KBM-7 (cell line): ENCODE results near the gene BTBD19.
"Not testable (repeated sequence)": the region's sequence is repeated elsewhere in the genome, so short reads cannot be mapped to it uniquely, and the experiment has no call there.

Source experiments
- DNase-seq: peaks from one replicate; pipeline ENCODE4 v3.0.0-alpha.2; 2015
- in situ Hi-C: fragments of 300-500 bp; cut with MboI; formaldehyde crosslinking; loops from 2 replicates; pipeline ENCODE4 v1.14.3; 2020; ENCODE audit warnings: low sequenced_read_pairs, low pct_unique_long_range_greater_than_20kb, mixed read lengths

The BTBD19 gene

GRCh38 chr1:44808063-44808937, at the start of gene BTBD19:
BTBD19 (plus strand) TSS chr1:44808523; CDS start chr1:44808821, 298 bp downstream.
- in situ Hi-C loops = no loop called here
- DNase-seq = peak; percentile 71

DNA sequence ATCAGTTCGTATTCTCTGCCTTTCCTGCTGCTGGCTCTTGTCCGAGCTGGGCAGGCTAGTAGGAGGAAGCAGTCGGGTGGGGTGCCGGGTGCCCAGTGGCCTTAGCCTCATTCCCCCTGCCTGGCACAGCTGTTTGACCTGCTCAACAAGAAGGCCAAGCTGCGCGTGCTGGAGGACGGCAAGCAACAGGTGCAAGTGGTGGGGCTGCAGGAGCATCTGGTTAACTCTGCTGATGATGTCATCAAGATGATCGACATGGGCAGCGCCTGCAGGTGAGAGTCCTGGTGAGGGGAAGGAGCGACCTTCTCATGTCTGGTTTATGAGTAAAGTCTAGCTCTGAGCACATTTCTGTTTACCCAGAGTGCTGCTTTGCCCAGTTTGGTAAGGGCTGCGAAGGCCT, 49.2 kb upstream of the BTBD19 start:
- in situ Hi-C loops = no loop called here
- no peak for DNase-seq

- no peak for DNase-seq
- in situ Hi-C loops = no loop called here
These were observed 47.4 kb upstream of the BTBD19 start for GRCh38 chr1:44760876-44761275.

GRCh38 chr1:44766421-44766820, 41.9 kb upstream of the BTBD19 start:
- in situ Hi-C loops, DNase-seq: not testable (repeated sequence)

- in situ Hi-C loops = loop anchor here (25.0 kb wide), 1 partner anchor 537 kb away; no protein-coding TSS in a partner anchor
- DNase-seq = peak; percentile 94
These were observed 33.0 kb upstream of the BTBD19 start, which contains the start of gene RPS8 for GRCh38 chr1:44775078-44775929. RPS8 (plus strand) TSS chr1:44775540; CDS start chr1:44775597, 57 bp downstream.

DNA sequence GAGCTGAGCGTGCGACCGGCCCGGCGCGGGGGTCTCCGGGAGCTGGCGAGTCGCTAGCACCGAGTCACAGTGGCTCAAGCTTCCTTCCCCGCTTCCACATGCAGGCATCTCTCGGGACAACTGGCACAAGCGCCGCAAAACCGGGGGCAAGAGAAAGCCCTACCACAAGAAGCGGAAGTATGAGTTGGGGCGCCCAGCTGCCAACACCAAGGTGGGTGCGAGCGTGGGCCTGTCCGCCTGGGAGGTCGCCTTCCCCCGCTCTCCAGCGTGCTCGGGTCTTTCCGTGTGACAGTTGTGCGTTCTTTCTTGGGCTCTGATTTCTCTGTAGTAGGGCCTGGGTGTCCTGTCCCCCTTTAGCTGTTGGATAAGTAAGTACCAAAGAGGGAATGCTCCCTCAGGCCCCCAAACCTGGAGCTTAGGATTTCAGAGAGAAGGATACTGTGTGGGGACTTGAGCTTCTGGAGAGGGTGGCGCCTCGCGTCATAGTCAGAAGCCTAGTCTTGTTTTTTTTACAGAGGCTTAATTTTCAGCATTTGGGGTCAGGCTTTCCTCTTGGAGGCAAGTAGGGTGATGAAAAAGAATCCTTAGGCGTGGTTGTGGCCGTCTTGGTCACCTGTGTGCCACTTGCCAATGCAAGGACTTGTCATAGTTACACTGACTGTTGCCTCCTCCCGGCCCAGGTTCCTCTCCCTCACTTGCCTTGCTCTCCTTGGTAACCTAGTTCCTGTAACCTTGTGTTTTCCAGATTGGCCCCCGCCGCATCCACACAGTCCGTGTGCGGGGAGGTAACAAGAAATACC, 32.2 kb upstream of the BTBD19 start:
- peak; percentile 45 for DNase-seq

DNA sequence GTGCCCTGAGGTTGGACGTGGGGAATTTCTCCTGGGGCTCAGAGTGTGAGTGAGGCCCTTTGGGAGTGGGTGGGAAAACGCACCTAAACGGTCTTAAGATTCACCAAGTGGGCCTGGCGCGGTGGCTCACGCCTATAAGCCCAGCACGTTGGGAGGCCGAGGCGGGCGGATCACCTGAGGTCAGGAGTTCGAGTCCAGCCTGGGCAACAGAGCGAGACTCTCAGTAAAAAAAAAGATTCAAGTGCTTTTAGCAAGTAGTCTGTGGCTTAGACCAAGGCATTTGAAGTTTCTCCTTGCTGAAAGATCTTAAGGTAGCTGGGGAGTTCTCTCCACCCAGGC, 31.6 kb upstream of the BTBD19 start:
- DNase-seq = no peak
- in situ Hi-C loops = loop anchor here (25.0 kb wide), 1 partner anchor 536 kb away; no protein-coding TSS in a partner anchor

More for the DNA sequence above, 32.2 kb upstream of the BTBD19 start:
- in situ Hi-C loops = loop anchor here (25.0 kb wide), 1 partner anchor 536 kb away; no protein-coding TSS in a partner anchor

DNA sequence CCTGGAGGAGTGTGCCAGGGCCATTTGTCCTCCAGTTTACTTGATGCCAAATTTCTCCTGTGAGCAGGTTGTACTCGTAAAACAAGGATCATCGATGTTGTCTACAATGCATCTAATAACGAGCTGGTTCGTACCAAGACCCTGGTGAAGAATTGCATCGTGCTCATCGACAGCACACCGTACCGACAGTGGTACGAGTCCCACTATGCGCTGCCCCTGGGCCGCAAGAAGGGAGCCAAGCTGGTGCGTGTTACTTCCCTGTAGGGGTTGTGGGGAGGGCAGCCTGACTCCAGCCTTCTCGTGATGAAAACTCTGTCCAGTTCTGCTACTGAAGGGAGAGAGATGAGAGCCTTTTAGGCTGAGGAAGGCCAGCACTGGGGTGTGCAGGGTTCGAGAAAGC, 30.8 kb upstream of the BTBD19 start:
- in situ Hi-C loops = loop anchor here (25.0 kb wide), 1 partner anchor 535 kb away; no protein-coding TSS in a partner anchor
- DNase-seq = no peak

DNA sequence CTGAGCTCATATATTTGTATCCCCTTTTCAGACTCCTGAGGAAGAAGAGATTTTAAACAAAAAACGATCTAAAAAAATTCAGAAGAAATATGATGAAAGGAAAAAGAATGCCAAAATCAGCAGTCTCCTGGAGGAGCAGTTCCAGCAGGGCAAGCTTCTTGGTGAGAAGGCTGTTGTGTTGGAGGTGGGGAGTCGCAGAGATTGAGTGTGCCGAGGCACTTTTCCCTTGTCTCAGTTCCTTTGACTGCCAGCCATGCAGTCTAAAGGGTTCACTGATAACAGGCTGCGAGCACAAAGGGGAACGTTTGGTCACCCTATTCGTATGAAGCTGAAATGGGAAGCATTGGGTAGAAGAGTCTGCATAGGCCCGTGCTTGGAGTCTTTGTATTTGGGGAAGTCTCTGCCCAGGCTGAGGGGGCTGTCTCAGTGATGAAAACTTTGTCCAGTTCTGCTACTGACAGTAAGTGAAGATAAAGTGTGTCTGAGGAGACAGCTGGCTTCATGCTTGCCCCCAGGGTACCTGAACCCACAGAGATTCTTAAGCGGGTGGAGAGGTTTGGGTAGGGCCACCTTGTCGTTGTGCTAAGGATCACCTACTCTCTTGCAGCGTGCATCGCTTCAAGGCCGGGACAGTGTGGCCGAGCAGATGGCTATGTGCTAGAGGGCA, 30.2 kb upstream of the BTBD19 start:
- no peak for DNase-seq
- in situ Hi-C loops = loop anchor here (25.0 kb wide), 1 partner anchor 534 kb away; no protein-coding TSS in a partner anchor

GRCh38 chr1:44778705-44779576, 29.4 kb upstream of the BTBD19 start:
- in situ Hi-C loops = loop anchor here (25.0 kb wide), 1 partner anchor 533 kb away; no protein-coding TSS in a partner anchor

GRCh38 chr1:44780583-44781121, 27.7 kb upstream of the BTBD19 start:
- in situ Hi-C loops = loop anchor here (25.0 kb wide), 1 partner anchor 532 kb away; no protein-coding TSS in a partner anchor
- no peak for DNase-seq

More at GRCh38 chr1:44778705-44779576, 29.4 kb upstream of the BTBD19 start:
- DNase-seq = no peak

DNA sequence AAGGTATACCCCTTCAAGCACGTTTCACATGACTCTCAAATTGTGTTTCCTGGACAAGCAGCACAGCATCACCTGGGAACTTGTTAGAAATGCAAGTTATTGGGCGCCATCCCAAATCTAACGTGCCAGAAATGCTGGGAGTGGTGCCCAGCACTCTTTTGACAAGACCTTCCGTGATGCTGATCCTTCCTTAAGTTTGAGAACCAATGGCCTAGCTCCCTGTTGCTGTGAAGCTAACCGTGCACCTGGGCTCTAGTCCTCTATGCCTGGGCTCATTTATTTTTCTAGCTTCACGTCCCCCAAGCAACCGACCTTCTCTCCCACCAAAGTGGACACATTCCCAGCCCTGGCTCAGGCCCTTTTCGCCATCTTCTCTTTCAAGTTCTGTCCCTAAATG, 24.6 kb upstream of the BTBD19 start:
- in situ Hi-C loops = loop anchor here (25.0 kb wide), 1 partner anchor 529 kb away; no protein-coding TSS in a partner anchor

DNA sequence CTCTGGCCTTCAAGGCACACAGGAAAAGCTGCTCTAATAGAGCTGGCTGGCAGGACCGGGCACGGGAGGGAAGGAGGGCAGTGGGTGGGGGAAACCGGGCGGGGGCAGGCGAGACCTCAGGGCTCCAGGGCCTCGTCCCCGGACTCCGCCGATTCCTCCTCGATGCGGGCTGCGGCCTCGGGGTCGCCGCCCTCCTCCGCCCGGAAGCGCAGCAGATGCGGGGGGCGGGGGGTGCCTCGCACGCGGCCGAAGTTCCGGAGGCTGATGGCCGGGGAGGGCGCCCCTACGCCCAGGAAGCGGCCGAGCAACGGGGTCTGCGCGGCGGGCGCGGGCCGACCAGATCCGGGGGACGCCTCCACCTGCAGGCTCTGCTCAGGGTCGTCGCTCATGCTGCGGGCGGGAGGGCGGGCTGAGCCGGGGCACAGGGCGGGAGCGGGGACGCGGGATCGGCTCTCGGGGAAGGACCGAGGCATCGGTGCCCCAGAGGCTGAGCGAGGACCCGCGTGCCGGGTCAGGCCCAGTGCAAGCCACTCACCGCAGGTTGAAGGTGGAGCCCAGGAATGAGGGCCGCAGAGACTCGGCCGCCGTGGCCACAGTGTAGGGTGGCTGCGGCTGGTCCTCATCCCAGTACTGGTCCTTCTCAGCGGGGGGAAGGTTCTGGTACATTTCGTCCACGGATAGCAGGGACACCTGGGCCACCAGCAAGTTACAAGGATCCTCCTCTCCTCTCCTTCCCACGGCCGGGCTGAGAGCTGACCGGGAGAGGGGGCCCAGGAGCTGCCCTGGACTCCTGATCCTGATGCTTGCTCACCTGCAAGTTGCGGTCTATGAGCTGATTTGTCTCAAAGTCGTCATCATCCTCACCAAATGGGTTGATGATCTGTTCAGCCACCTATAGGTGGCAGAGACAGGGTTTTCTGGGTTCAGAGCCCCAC, 24.0 kb upstream of the BTBD19 start:
- DNase-seq = no peak
- in situ Hi-C loops = loop anchor here (25.0 kb wide), 1 partner anchor 528 kb away; no protein-coding TSS in a partner anchor

More for the DNA sequence above, 24.6 kb upstream of the BTBD19 start:
- no peak for DNase-seq

DNA sequence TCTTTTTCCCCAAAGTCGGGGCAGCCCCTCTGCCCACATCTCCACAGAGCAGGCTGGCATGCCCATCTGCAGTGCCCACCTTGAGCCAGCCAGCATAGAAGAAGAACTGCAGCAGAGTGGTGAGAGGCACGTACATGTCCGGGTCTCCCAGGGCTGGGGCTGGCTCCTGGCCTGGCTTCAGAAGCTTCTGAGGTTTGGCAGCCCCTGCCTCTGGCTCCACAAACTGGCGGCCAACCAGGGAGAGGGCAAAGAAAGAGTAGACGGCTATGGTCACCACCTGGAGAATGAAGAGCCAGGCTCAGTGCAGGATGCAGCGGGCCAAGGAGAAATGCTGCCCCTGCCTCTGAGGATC, 23.3 kb upstream of the BTBD19 start:
- in situ Hi-C loops = loop anchor here (25.0 kb wide), 1 partner anchor 527 kb away; no protein-coding TSS in a partner anchor
- DNase-seq = no peak

DNA sequence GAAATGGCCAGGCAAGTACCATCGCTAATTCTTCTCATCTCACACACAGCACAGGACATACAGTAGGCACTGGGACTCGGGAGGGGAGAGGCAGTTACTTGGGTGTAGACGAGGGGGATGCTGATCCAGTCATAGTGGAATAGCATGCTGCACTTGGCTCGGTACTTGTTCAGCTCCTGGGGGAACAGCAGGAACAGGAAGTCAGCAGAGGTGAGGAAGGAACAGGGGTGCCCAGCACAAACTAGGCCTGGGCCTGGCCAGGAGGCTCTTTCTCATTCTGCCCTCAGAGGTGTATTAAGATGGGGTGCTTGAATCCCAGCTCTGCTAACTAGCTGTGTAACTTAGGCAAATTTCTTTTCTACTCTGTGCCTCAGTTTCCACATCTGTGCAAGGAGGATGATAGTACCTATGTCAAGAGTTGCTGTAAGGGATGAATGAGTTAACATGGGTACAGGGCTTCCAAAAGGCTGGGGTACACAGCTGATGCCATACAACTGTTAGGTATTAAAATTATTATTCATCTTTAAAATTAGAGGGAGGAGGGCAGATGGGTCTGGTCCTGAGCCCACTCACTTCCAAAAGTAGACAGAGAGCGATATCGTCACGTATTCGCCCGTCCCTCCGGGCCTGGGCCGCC, 22.7 kb upstream of the BTBD19 start:
- in situ Hi-C loops = loop anchor here (25.0 kb wide), 1 partner anchor 527 kb away; no protein-coding TSS in a partner anchor
- DNase-seq = no peak
